Mononuclear cell (primary cell): ENCODE results near the gene ZBTB43. TPM values are rescaled to one million over a fixed set of nuclear protein-coding genes. Genes with fewer than 3 reads are reported as not detected.

Experiments used
- H3K27me3 ChIP-seq: 2 replicates; pipeline ENCODE4 v1.6.0; 2011; ENCODE audit warnings: low read length, control low read depth; ENCODE audit not compliant: insufficient read depth
- H3K4me1 ChIP-seq: 2 replicates; pipeline ENCODE4 v1.5.1; 2011; ENCODE audit warnings: mild to moderate bottlenecking, low read length, control low read depth; ENCODE audit not compliant: insufficient read depth
- H3K4me3 ChIP-seq: 2 replicates; pipeline ENCODE4 v1.5.1; 2011; ENCODE audit warnings: mild to moderate bottlenecking, low read length, moderate library complexity
- H3K9me3 ChIP-seq: 2 replicates; pipeline ENCODE4 v1.5.1; 2011; ENCODE audit warnings: low read depth, mild to moderate bottlenecking, control low read depth, low read length
- total RNA-seq: library from RNA; depleted of rRNA; stranded (reverse); fragments of >200 nt; gene quantifications from one replicate; pipeline ENCODE4 v1.2.3, GENCODE V29; 2012

The ZBTB43 gene
- total RNA-seq, 1 donor = 50.7 TPM

- no peaks in the 10 kb centered on the region for H3K9me3 ChIP-seq
- no peak overlapping the region for H3K4me3 ChIP-seq
- peaks cover 6% of the 10 kb centered on the region for H3K4me1 ChIP-seq
- no peaks in the 10 kb centered on the region for H3K27me3 ChIP-seq
Measured at GRCh38 chr9:126876531-126876930, 71.7 kb downstream of the ZBTB43 start.

GRCh38 chr9:126877418-126877817, 72.6 kb downstream of the ZBTB43 start:
- Histone ChIP-seq H3K9me3 (no peaks in the 10 kb centered on the region), H3K27me3 (no peaks in the 10 kb centered on the region), H3K4me3 (no peak overlapping the region), H3K4me1 (peaks cover 6% of the 10 kb centered on the region)

- H3K9me3 ChIP-seq = no peaks in the 10 kb centered on the region
- H3K4me3 ChIP-seq = no peak overlapping the region
- peaks cover 6% of the 10 kb centered on the region for H3K4me1 ChIP-seq
- no peaks in the 10 kb centered on the region for H3K27me3 ChIP-seq
Measured at GRCh38 chr9:126879288-126879687, 74.4 kb downstream of the ZBTB43 start.

- peaks cover 12% of the 10 kb centered on the region for H3K4me1 ChIP-seq
- H3K9me3 ChIP-seq = no peaks in the 10 kb centered on the region
- no peak overlapping the region for H3K4me3 ChIP-seq
- H3K27me3 ChIP-seq = no peaks in the 10 kb centered on the region
Measured at GRCh38 chr9:126880226-126880946, 75.5 kb downstream of the ZBTB43 start.

GRCh38 chr9:126880947-126881332, 76.1 kb downstream of the ZBTB43 start:
- Histone ChIP-seq H3K9me3 (no peaks in the 10 kb centered on the region), H3K4me3 (no peak overlapping the region), H3K27me3 (no peaks in the 10 kb centered on the region), H3K4me1 (peaks cover 16% of the 10 kb centered on the region)

- no peaks in the 10 kb centered on the region for H3K9me3 ChIP-seq
- H3K4me3 ChIP-seq = no peak overlapping the region
- H3K4me1 ChIP-seq = peaks cover 13% of the 10 kb centered on the region
- no peaks in the 10 kb centered on the region for H3K27me3 ChIP-seq
Measured at GRCh38 chr9:126882746-126883145, 77.9 kb downstream of the ZBTB43 start.

GRCh38 chr9:126883636-126884035, 78.8 kb downstream of the ZBTB43 start:
- Histone ChIP-seq H3K9me3 (no peaks in the 10 kb centered on the region), H3K4me3 (no peak overlapping the region), H3K4me1 (peaks cover 12% of the 10 kb centered on the region), H3K27me3 (no peaks in the 10 kb centered on the region)

GRCh38 chr9:126885131-126885641, 80.3 kb downstream of the ZBTB43 start:
- no peaks in the 10 kb centered on the region for H3K27me3 ChIP-seq
- H3K4me1 ChIP-seq = peaks cover 12% of the 10 kb centered on the region
- H3K9me3 ChIP-seq = no peaks in the 10 kb centered on the region
- no peak overlapping the region for H3K4me3 ChIP-seq

- Histone ChIP-seq H3K9me3 (no peaks in the 10 kb centered on the region), H3K4me3 (no peak overlapping the region), H3K4me1 (peaks cover 12% of the 10 kb centered on the region), H3K27me3 (no peaks in the 10 kb centered on the region)
Measured at GRCh38 chr9:126886034-126886822, 81.4 kb downstream of the ZBTB43 start.

GRCh38 chr9:126886897-126887296, 82.1 kb downstream of the ZBTB43 start:
- H3K27me3 ChIP-seq = no peaks in the 10 kb centered on the region
- H3K4me1 ChIP-seq = peaks cover 12% of the 10 kb centered on the region
- no peaks in the 10 kb centered on the region for H3K9me3 ChIP-seq
- no peak overlapping the region for H3K4me3 ChIP-seq

Other genes with a start within 250 kb of the ZBTB43 start
- not detected for gene LMX1B, start 191.1 kb upstream of the ZBTB43 start, total RNA-seq
- 10.9 TPM for gene ZBTB34, start 55.6 kb downstream of the ZBTB43 start, total RNA-seq
- gene RALGPS1, start 109.7 kb downstream of the ZBTB43 start, total RNA-seq = 8.2 TPM